ENCODE measurements around the gene FHL1.

DNA sequence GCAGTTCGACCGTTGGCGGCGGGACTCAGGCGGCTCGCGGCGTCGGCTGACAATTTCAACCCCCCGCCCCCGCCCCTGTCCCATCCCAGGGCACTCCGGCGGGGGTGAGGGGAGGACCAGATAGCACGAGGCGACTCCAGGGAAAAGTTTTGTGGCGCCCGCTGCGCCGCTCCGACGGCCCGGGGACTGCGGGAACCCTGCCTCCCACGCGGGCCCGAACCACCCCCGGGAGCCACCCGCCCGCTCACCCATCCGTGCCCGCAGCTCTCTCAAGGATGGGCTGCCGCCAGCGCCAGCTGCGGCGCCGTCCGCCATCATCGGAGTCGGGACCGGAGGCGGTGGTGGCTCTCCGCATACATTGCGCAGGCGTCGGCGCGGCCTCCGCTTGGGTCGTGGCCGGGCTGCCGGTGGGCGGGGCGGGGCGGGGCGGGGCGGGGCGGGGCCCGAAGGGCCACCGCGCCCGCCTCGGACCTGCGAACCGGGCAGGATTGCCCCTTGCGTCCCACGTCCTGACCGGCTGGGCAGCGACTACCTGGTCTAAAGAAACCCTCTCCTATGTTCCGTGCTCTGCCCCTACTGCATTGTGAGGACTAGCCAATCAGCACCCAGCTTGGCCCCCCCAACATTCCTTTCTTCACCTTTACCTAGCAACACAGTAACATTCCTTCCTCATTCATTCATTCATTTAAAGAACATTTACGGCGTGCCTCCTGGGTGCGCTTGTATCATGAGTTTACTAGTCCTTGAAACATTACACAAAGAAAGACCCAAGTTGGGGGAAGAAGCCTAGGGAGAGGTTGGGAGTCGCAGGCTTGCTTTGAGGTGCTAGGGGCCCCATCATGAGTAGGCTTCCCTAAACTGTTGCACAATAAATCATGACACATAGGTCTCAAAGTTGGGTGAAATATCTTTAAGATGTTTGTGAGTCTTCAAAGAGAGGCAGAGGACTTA is 104.0 kb downstream of the FHL1 start, which contains the start of gene MAP7D3:
- TF ChIP-seq, protein P1, sequence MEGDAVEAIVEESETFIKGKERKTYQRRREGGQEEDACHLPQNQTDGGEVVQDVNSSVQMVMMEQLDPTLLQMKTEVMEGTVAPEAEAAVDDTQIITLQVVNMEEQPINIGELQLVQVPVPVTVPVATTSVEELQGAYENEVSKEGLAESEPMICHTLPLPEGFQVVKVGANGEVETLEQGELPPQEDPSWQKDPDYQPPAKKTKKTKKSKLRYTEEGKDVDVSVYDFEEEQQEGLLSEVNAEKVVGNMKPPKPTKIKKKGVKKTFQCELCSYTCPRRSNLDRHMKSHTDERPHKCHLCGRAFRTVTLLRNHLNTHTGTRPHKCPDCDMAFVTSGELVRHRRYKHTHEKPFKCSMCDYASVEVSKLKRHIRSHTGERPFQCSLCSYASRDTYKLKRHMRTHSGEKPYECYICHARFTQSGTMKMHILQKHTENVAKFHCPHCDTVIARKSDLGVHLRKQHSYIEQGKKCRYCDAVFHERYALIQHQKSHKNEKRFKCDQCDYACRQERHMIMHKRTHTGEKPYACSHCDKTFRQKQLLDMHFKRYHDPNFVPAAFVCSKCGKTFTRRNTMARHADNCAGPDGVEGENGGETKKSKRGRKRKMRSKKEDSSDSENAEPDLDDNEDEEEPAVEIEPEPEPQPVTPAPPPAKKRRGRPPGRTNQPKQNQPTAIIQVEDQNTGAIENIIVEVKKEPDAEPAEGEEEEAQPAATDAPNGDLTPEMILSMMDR (conservative IDR thresholded peaks at IDR 0.05; ENCODE audit: low read depth, low read length): no peak
- TF ChIP-seq EZH2 (IDR thresholded peaks at IDR 0.05; ENCODE audit: low read length, unreplicated experiment): no peak

All from PC-3 (cell line).